ENCODE results near the gene DENND1C. TPM values are rescaled to one million over a fixed set of nuclear protein-coding genes. Genes with fewer than 3 reads are reported as not detected.
"Not testable (repeated sequence)": the region's sequence is repeated elsewhere in the genome, so short reads cannot be mapped to it uniquely, and the experiment has no call there.

DENND1C gene
- polyA plus RNA-seq, 1 donor: 1.2 TPM

- DNase-seq: no peak
Measured at GRCh38 chr19:6452899-6453298, 28.7 kb downstream of the DENND1C start.

GRCh38 chr19:6452223-6452614 is 29.4 kb downstream of the DENND1C start:
- no peak for DNase-seq

GRCh38 chr19:6451583-6452222 is 29.9 kb downstream of the DENND1C start:
- DNase-seq: no peak

- DNase-seq: no peak
Measured at GRCh38 chr19:6450166-6450565, 31.4 kb downstream of the DENND1C start.

GRCh38 chr19:6448045-6448444 is 33.5 kb downstream of the DENND1C start:
- no peak for DNase-seq

- no peak for DNase-seq
Measured at GRCh38 chr19:6446452-6446851, 35.1 kb downstream of the DENND1C start.

GRCh38 chr19:6443986-6444385 is 37.6 kb downstream of the DENND1C start:
- DNase-seq: no peak

GRCh38 chr19:6442087-6442688 is 39.4 kb downstream of the DENND1C start:
- no peak for DNase-seq

GRCh38 chr19:6440905-6441304 is 40.7 kb downstream of the DENND1C start:
- DNase-seq: no peak

- no peak for DNase-seq
Measured at GRCh38 chr19:6439743-6440142, 41.8 kb downstream of the DENND1C start.

- no peak for DNase-seq
Measured at GRCh38 chr19:6433663-6434062, 47.9 kb downstream of the DENND1C start, which contains the start of gene SLC25A41. TSS of gene SLC25A41 (minus strand) at chr19:6433763. CDS start at chr19:6433693, 70 bp downstream.

- no peak for DNase-seq
Measured at GRCh38 chr19:6433165-6433564, 48.4 kb downstream of the DENND1C start.

GRCh38 chr19:6431891-6432290 is 49.7 kb downstream of the DENND1C start:
- no peak for DNase-seq

- DNase-seq: no peak
Measured at GRCh38 chr19:6429419-6430221, 52.0 kb downstream of the DENND1C start.

GRCh38 chr19:6428692-6429418 is 52.7 kb downstream of the DENND1C start:
- DNase-seq: not testable (repeated sequence)

GRCh38 chr19:6427131-6427530 is 54.5 kb downstream of the DENND1C start:
- no peak for DNase-seq

- no peak for DNase-seq
Measured at GRCh38 chr19:6425732-6426620, 55.6 kb downstream of the DENND1C start.

GRCh38 chr19:6424939-6425731 is 56.5 kb downstream of the DENND1C start:
- peak; percentile 100 for DNase-seq

- no peak for DNase-seq
Measured at GRCh38 chr19:6424195-6424938, 57.2 kb downstream of the DENND1C start, which contains the start of gene KHSRP. TSS of gene KHSRP (minus strand) at chr19:6424811. CDS start at chr19:6424701, 110 bp downstream.

Measured in hindlimb muscle (tissue), 1 donor.